ENCODE data around the gene KLHL36. TPM values are rescaled to one million over a fixed set of nuclear protein-coding genes. Genes with fewer than 3 reads are reported as not detected.
"Not testable (repeated sequence)": the region's sequence is repeated elsewhere in the genome, so short reads cannot be mapped to it uniquely, and the experiment has no call there.

KLHL36 gene
- total RNA-seq, 1 experiment from 2014 or later: 36.7 TPM

GRCh38 chr16:84687715-84688114 lies 39.4 kb downstream of the KLHL36 start:
- WGBS (ENCODE audit: extremely low coverage, insufficient read length, low lambda C conversion rate): no CpG with 5 or more reads among the region's 6 CpGs
- no peak overlapping the region for H3K14ac ChIP-seq (ENCODE audit: insufficient read depth, low read length)
- no peak overlapping the region for H3K4me3 Mint-ChIP-seq
- no peak overlapping the region for H3K4ac ChIP-seq (ENCODE audit: low read depth, low read length)
- H3K27ac ChIP-seq (ENCODE audit: insufficient read length, low read depth, low read length): no peak overlapping the region
- no peak overlapping the region for H3K27ac Mint-ChIP-seq
- no peak overlapping the region for H4K91ac ChIP-seq (ENCODE audit: insufficient read length, low read depth, low read length)
- no peak overlapping the region for H2AK5ac ChIP-seq (ENCODE audit: insufficient read length, low read length)
- H3K23me2 ChIP-seq (ENCODE audit: insufficient read length, low read depth, low read length, poor library complexity, severe bottlenecking): no peaks in the 10 kb centered on the region
- H3K9me3 ChIP-seq (ENCODE audit: control insufficient read depth, low read depth, low read length): no peaks in the 10 kb centered on the region
- no peak overlapping the region for H2BK12ac ChIP-seq (ENCODE audit: insufficient read length, low read depth, low read length)
- no peak overlapping the region for H2BK5ac ChIP-seq (ENCODE audit: insufficient read length, low read length)
- no peak overlapping the region for H3K56ac ChIP-seq (ENCODE audit: insufficient read length, low read depth, low read length)
- no peak overlapping the region for H3K23ac ChIP-seq (ENCODE audit: insufficient read length, low read depth, low read length)
- H3K27me3 Mint-ChIP-seq (ENCODE audit: low read depth): peaks cover 11% of the 10 kb centered on the region; the same call in 1 of the 2 replicates
- H3K4me1 ChIP-seq (ENCODE audit: insufficient read depth, low read length): no peaks in the 10 kb centered on the region; the same call in 1 of the 2 replicates
- H3K27me3 ChIP-seq (ENCODE audit: insufficient read depth, low read length): no peaks in the 10 kb centered on the region
- no peak overlapping the region for H3K9ac ChIP-seq (ENCODE audit: extremely low read depth, insufficient read length, low read length)
- H3K4me2 ChIP-seq (ENCODE audit: insufficient read depth, insufficient read length, low read length): no peak overlapping the region
- no peak overlapping the region for H3T11ph ChIP-seq (ENCODE audit: low read length)
- H2BK20ac ChIP-seq (ENCODE audit: low read depth, low read length, poor library complexity, severe bottlenecking): no peak overlapping the region
- no peak overlapping the region for H2BK120ac ChIP-seq (ENCODE audit: low read depth, low read length, poor library complexity, severe bottlenecking)
- H4K5ac ChIP-seq (ENCODE audit: insufficient read length, low read depth, low read length): no peak overlapping the region
- no peaks in the 10 kb centered on the region for H3K79me1 ChIP-seq (ENCODE audit: insufficient read depth, low read depth, low read length, poor library complexity, severe bottlenecking)
- no peaks in the 10 kb centered on the region for H3K79me2 ChIP-seq (ENCODE audit: insufficient read depth, low read length)
- no peak overlapping the region for H2BK15ac ChIP-seq (ENCODE audit: low read depth, low read length)
- peaks cover 2% of the 10 kb centered on the region for H4K20me1 ChIP-seq (ENCODE audit: control insufficient read depth, insufficient read depth, insufficient read length)
- no peak for TF ChIP-seq CTCF (conservative IDR thresholded peaks at IDR 0.05)
- H2AFZ ChIP-seq (ENCODE audit: low read length): no peak overlapping the region
- no peak for DNase-seq
- peaks cover 20% of the 10 kb centered on the region in 2 experiments for H3K4me1 Mint-ChIP-seq
- H3K36me3 Mint-ChIP-seq (ENCODE audit: insufficient read depth in 1 of 3, low read depth in 3 of 3): peaks cover 0 to 5% (median 0%) of the 10 kb centered on the region in 3 experiments; a peak in 3 of 7 replicates
- H3K9me3 Mint-ChIP-seq: peaks cover 9 to 13% of the 10 kb centered on the region in 2 experiments; a peak in 4 of 5 replicates
- H3K18ac ChIP-seq (ENCODE audit: insufficient read length, low read depth, low read length): no peak overlapping the region
- no peak overlapping the region for H4K8ac ChIP-seq (replicated peaks; ENCODE audit: insufficient read length, low read depth, low read length)

- peaks cover 11% of the 10 kb centered on the region; the same call in 1 of the 2 replicates for H3K27me3 Mint-ChIP-seq (ENCODE audit: low read depth)
- not testable (repeated sequence) for H2BK12ac ChIP-seq (ENCODE audit: insufficient read length, low read depth, low read length); H3K36me3 Mint-ChIP-seq (ENCODE audit: insufficient read depth in 1 of 3, low read depth in 3 of 3); H2BK120ac ChIP-seq (ENCODE audit: low read depth, low read length, poor library complexity, severe bottlenecking); DNase-seq; H3K79me1 ChIP-seq (ENCODE audit: insufficient read depth, low read depth, low read length, poor library complexity, severe bottlenecking); H2BK5ac ChIP-seq (ENCODE audit: insufficient read length, low read length); H3K27me3 ChIP-seq (ENCODE audit: insufficient read depth, low read length); H3T11ph ChIP-seq (ENCODE audit: low read length); H4K5ac ChIP-seq (ENCODE audit: insufficient read length, low read depth, low read length); H4K8ac ChIP-seq (replicated peaks; ENCODE audit: insufficient read length, low read depth, low read length); H3K27ac ChIP-seq (ENCODE audit: insufficient read length, low read depth, low read length); H3K23ac ChIP-seq (ENCODE audit: insufficient read length, low read depth, low read length); H4K91ac ChIP-seq (ENCODE audit: insufficient read length, low read depth, low read length); H4K20me1 ChIP-seq (ENCODE audit: control insufficient read depth, insufficient read depth, insufficient read length); H3K9me3 ChIP-seq (ENCODE audit: control insufficient read depth, low read depth, low read length); H3K27ac Mint-ChIP-seq; H3K56ac ChIP-seq (ENCODE audit: insufficient read length, low read depth, low read length); H3K4me3 Mint-ChIP-seq; H3K23me2 ChIP-seq (ENCODE audit: insufficient read length, low read depth, low read length, poor library complexity, severe bottlenecking); H2BK20ac ChIP-seq (ENCODE audit: low read depth, low read length, poor library complexity, severe bottlenecking); H2AFZ ChIP-seq (ENCODE audit: low read length); H3K79me2 ChIP-seq (ENCODE audit: insufficient read depth, low read length); H3K14ac ChIP-seq (ENCODE audit: insufficient read depth, low read length); H2BK15ac ChIP-seq (ENCODE audit: low read depth, low read length); H2AK5ac ChIP-seq (ENCODE audit: insufficient read length, low read length); H3K18ac ChIP-seq (ENCODE audit: insufficient read length, low read depth, low read length); H3K4me2 ChIP-seq (ENCODE audit: insufficient read depth, insufficient read length, low read length); H3K9ac ChIP-seq (ENCODE audit: extremely low read depth, insufficient read length, low read length); H3K4me1 ChIP-seq (ENCODE audit: insufficient read depth, low read length); H3K4ac ChIP-seq (ENCODE audit: low read depth, low read length)
- peaks cover 9 to 14% of the 10 kb centered on the region in 2 experiments; a peak in 4 of 5 replicates for H3K9me3 Mint-ChIP-seq
- no CpG with 5 or more reads among the region's 4 CpGs for WGBS (ENCODE audit: extremely low coverage, insufficient read length, low lambda C conversion rate)
- peaks cover 20% of the 10 kb centered on the region in 2 experiments for H3K4me1 Mint-ChIP-seq
These were observed 39.9 kb downstream of the KLHL36 start for GRCh38 chr16:84688163-84688562.
